GM12878 (cell line): ENCODE data around the gene MYO16. TPM values are rescaled to one million over a fixed set of nuclear protein-coding genes. Genes with fewer than 3 reads are reported as not detected.

ENCODE experiments used
- ATAC-seq: fragments of 200-7000 bp; cut with Tn5 transposase; 3 replicates; pipeline ENCODE4 v1.9.1; 2020; ENCODE audit warnings: mild to moderate bottlenecking, moderate library complexity
- BruUV-seq: library from RNA; stranded (reverse); fragments of 400-500 nt; replicated peaks from 2 replicates; lab custom pipeline; 2021; lab: Mats Ljungman, UMichigan
- CTCF ChIA-PET: fragments of 300-600 bp; sonication (Branson Sonifier 250); formaldehyde crosslinking; extraction: SDS; loops from one replicate; lab custom pipeline; 2021; ENCODE audit warnings: inconsistent platforms; lab: Yijun Ruan, JAX
- POLR2A ChIA-PET: fragments of 350-600 bp; formaldehyde crosslinking; extraction: SDS; loops from one replicate; lab custom pipeline; 2021; ENCODE audit warnings: inconsistent platforms; lab: Charles Lee
- RAD21 ChIA-PET: fragments of 300-600 bp; sonication (Branson Sonifier 250); formaldehyde crosslinking; loops from one replicate; lab custom pipeline; 2023; ENCODE audit warnings: antibody characterized with exemption; ENCODE audit not compliant: unreplicated experiment; lab: Charles Lee
- SMC1A ChIA-PET: fragments of 300-600 bp; sonication (Branson Sonifier 250); formaldehyde crosslinking; loops from one replicate; lab custom pipeline; 2023; ENCODE audit not compliant: unreplicated experiment, uncharacterized antibody; lab: Charles Lee
- DNase-seq: peaks from one replicate; pipeline ENCODE4 v3.0.0-alpha.2; 2011; ENCODE audit warnings: low read depth, low spot score
- FAIRE-seq: peaks from 3 replicates; lab custom pipeline; 2011; peaks lifted over from hg19 to GRCh38; lab: Jason Lieb, UNC
- H2AFZ ChIP-seq: 2 replicates; pipeline ENCODE4 v1.6.0; 2011; ENCODE audit warnings: low read depth, low read length, control low read depth; ENCODE audit not compliant: control insufficient read depth
- H3K27ac ChIP-seq: 2 replicates; pipeline ENCODE4 v1.5.1; 2011; ENCODE audit warnings: control low read depth; ENCODE audit not compliant: control insufficient read depth, insufficient read depth
- H3K27me3 ChIP-seq, 2 experiments: replicated peaks in 1 of 2; 2 replicates each; pipeline versions ENCODE4 v1.6.0 to v1.6.1; 2011; ENCODE audit warnings: low read length in 1 of 2; ENCODE audit not compliant: control insufficient read depth in 2 of 2, insufficient read depth in 2 of 2
- H3K36me3 ChIP-seq, 2 experiments: 2 replicates each; pipeline ENCODE4 v1.5.1; 2011; ENCODE audit warnings: low read length in 1 of 2; ENCODE audit not compliant: control insufficient read depth in 2 of 2, insufficient read depth in 2 of 2
- H3K4me1 ChIP-seq: 2 replicates; pipeline ENCODE4 v1.6.1; 2011; ENCODE audit warnings: mild to moderate bottlenecking, low read length, moderate library complexity, mixed read lengths; ENCODE audit not compliant: control insufficient read depth, insufficient read depth
- H3K4me2 ChIP-seq: 2 replicates; pipeline ENCODE4 v1.6.0; 2011; ENCODE audit warnings: control low read depth; ENCODE audit not compliant: control insufficient read depth, insufficient read depth
- H3K4me3 ChIP-seq: fragments of 200-600 bp; sonication (generic); 2 replicates; pipeline ENCODE4 v1.5.1; 2016
- H3K79me2 ChIP-seq: 2 replicates; pipeline ENCODE4 v1.6.0; 2011; ENCODE audit warnings: low read length; ENCODE audit not compliant: control insufficient read depth, insufficient read depth
- H3K9ac ChIP-seq: 2 replicates; pipeline ENCODE4 v1.8.0; 2011; ENCODE audit warnings: low read length, control low read depth, mixed read lengths; ENCODE audit not compliant: control insufficient read depth, insufficient read depth
- H3K9me3 ChIP-seq: replicated peaks from 3 replicates; pipeline ENCODE4 v1.5.1; 2011; ENCODE audit warnings: mild to moderate bottlenecking, low read length; ENCODE audit not compliant: control insufficient read depth, insufficient read depth
- H4K20me1 ChIP-seq: 2 replicates; pipeline ENCODE4 v1.6.0; 2011; ENCODE audit not compliant: control insufficient read depth, insufficient read depth
- CREB1 ChIP-seq: IDR thresholded peaks from 2 replicates; pipeline ENCODE4 v1.6.1; 2012; ENCODE audit warnings: low read depth, mild to moderate bottlenecking, inconsistent platforms
- CUX1 ChIP-seq: IDR thresholded peaks from 2 replicates; pipeline ENCODE4 v1.6.1; 2012; ENCODE audit warnings: improper control_type of control experiment, low read depth, low read length; ENCODE audit not compliant: insufficient replicate concordance
- EED ChIP-seq: sonication (generic); IDR thresholded peaks from 2 replicates; pipeline ENCODE4 v1.6.1; 2016; ENCODE audit warnings: antibody characterized with exemption, low read depth
- GATAD2B ChIP-seq: fragments of 450-650 bp; conservative IDR thresholded peaks from 2 replicates; pipeline ENCODE4 v1.6.1; 2017; ENCODE audit warnings: low read depth, mild to moderate bottlenecking, moderate library complexity
- MLLT1 ChIP-seq: fragments of 450-650 bp; IDR thresholded peaks from 2 replicates; pipeline ENCODE4 v1.6.1; 2016; ENCODE audit warnings: mild to moderate bottlenecking
- POLR2AphosphoS5 ChIP-seq: IDR thresholded peaks from 2 replicates; pipeline ENCODE4 v1.6.1; 2011; ENCODE audit warnings: mild to moderate bottlenecking, low read length, inconsistent platforms
- SREBF2 ChIP-seq: IDR thresholded peaks from 2 replicates; pipeline ENCODE4 v1.6.1; 2012; ENCODE audit warnings: mild to moderate bottlenecking, low read length
- ZNF592 ChIP-seq: fragments of 450-650 bp; IDR thresholded peaks from 2 replicates; pipeline ENCODE4 v1.6.1; 2017; ENCODE audit warnings: mild to moderate bottlenecking, moderate library complexity
- WGBS: methylation state at CpG from one replicate; pipeline ENCODE4 v1.1.6; 2016; ENCODE audit warnings: low lambda C conversion rate; ENCODE audit not compliant: insufficient replicate concordance, insufficient coverage; ENCODE audit errors: missing lambda C conversion rate; 5-methylcytosine and 5-hydroxymethylcytosine counted together
- in situ Hi-C: fragments of 300-500 bp; cut with MboI; formaldehyde crosslinking; loops from 9 replicates; pipeline ENCODE4 v1.14.3; 2018; ENCODE audit warnings: mixed read lengths
- intact Hi-C: fragments of 100-400 bp; cut with micrococcal nuclease; formaldehyde crosslinking; loops from one replicate; pipeline ENCODE4 v1.14.2; 2022; ENCODE audit not compliant: unreplicated experiment
- polyA plus RNA-seq, 11 experiments: library from polyadenylated mRNA; depleted of rRNA in 4 of 11; unstranded in 6 of 11; stranded (reverse) in 5 of 11; fragments of >200 nt; fragmentation: Nextera tagmentation in 4 of 11; fragmentation: Illumina TruSeq in 1 of 11; extraction: Ambion mirVana in 4 of 11; extraction: Trizol in 1 of 11; gene quantifications; 1 replicate in 1 of 11; 2 replicates in 10 of 11; pipeline versions ENCODE4 v1.2.1 to v1.2.3, GENCODE V29; 2011 to 2016; ENCODE audit warnings: inconsistent platforms in 2 of 11, missing spikeins in 2 of 11, low read depth in 1 of 11
- total RNA-seq, 4 experiments: library from RNA; depleted of rRNA in 3 of 4; stranded (reverse); fragments of >200 nt in 3 of 4; fragmentation: Illumina TruSeq in 1 of 4; extraction: Trizol in 1 of 4; gene quantifications; 2 replicates each; pipeline versions ENCODE4 v1.2.1 to v1.2.3, GENCODE V29; 2013 to 2021

Gene MYO16
- total and polyA plus RNA-seq, 10 of the 15 experiments (the other 5 are each of a cell fraction or from before 2014, with no cell fraction given): under 0.01 to 1.7 (median 0.05) TPM; not detected in 4

- TF ChIP-seq CUX1 (no peak), CREB1 (no peak)
Measured at GRCh38 chr13:109207622-109208021, 578.2 kb downstream of the MYO16 start (continued).

GRCh38 chr13:109208522-109208921 lies 579.1 kb downstream of the MYO16 start:
- Histone ChIP-seq H3K36me3 (no peaks in the 10 kb centered on the region), H2AFZ (no peak overlapping the region), H3K9me3 (no peaks in the 10 kb centered on the region), H3K9ac (no peak overlapping the region), H3K27ac (no peak overlapping the region), H3K4me3 (no peak overlapping the region), H3K27me3 (no peaks in the 10 kb centered on the region), H3K79me2 (no peaks in the 10 kb centered on the region), H3K4me1 (no peaks in the 10 kb centered on the region)
- WGBS: 53% methylated on average over 5 of the region's 5 CpGs
- ChIA-PET CTCF (no interaction called here), RAD21 (no interaction called here)
- intact Hi-C loops: no loop called here
- DNase-seq (no peak), FAIRE-seq (no peak), ATAC-seq (no peak)
- BruUV-seq: no TSS peak
- in situ Hi-C loops: no loop called here
- no peak for TF ChIP-seq POLR2AphosphoS5
- TF ChIP-seq ZNF592: no peak
- no peak for TF ChIP-seq MLLT1
- TF ChIP-seq GATAD2B: no peak
- TF ChIP-seq EED: no peak
- TF ChIP-seq SREBF2: no peak
- TF ChIP-seq, all 136 proteins: peak for 0
- Histone ChIP-seq H4K20me1 (no peaks in the 10 kb centered on the region), H3K4me2 (no peak overlapping the region)
- POLR2A ChIA-PET: no interaction called here
- SMC1A ChIA-PET: no interaction called here
